CD14-positive monocyte (primary cell): ENCODE measurements around the gene NRF1. TPM values are rescaled to one million over a fixed set of nuclear protein-coding genes. Genes with fewer than 3 reads are reported as not detected.
A peak's percentile ranks its signal among the peaks of the same experiment; 100 is the strongest.

ENCODE experiments used
- DNase-seq, 3 donors: peaks; one replicate each; pipeline ENCODE4 v3.0.0-alpha.2; 2011 to 2022
- H2AFZ ChIP-seq: 2 replicates; pipeline ENCODE4 v1.6.0; 2012; ENCODE audit warnings: mild to moderate bottlenecking, low read depth, low read length, inconsistent platforms; ENCODE audit not compliant: insufficient read depth, poor library complexity, severe bottlenecking
- H3K27ac ChIP-seq, 2 donors: 1 replicate in 1 of 2; 2 replicates in 1 of 2; pipeline ENCODE4 v1.5.1; 2012 to 2013; ENCODE audit warnings: low read length in 2 of 2, control low read depth in 1 of 2, inconsistent platforms in 1 of 2, low read depth in 1 of 2, mild to moderate bottlenecking in 1 of 2
- H3K27me3 ChIP-seq, 2 donors: one replicate each; pipeline versions ENCODE4 v1.6.0 to v1.6.1; 2011 to 2013; ENCODE audit warnings: low read length in 2 of 2; ENCODE audit not compliant: control insufficient read depth in 2 of 2, insufficient read depth in 2 of 2
- H3K36me3 ChIP-seq, 2 donors: replicated peaks in 1 of 2; 1 replicate in 1 of 2; 2 replicates in 1 of 2; pipeline versions ENCODE4 v1.5.1 to v1.6.1; 2012 to 2013; ENCODE audit warnings: low read length in 2 of 2, control low read depth in 1 of 2, inconsistent platforms in 1 of 2, mild to moderate bottlenecking in 1 of 2; ENCODE audit not compliant: insufficient read depth in 2 of 2, control insufficient read depth in 1 of 2
- H3K4me1 ChIP-seq, 2 donors: 1 replicate in 1 of 2; 2 replicates in 1 of 2; pipeline versions ENCODE4 v1.5.1 to v1.6.1; 2012 to 2013; ENCODE audit warnings: low read length in 2 of 2, control low read depth in 1 of 2, inconsistent platforms in 1 of 2, mild to moderate bottlenecking in 1 of 2, moderate library complexity in 1 of 2; ENCODE audit not compliant: insufficient read depth in 2 of 2, control insufficient read depth in 1 of 2
- H3K4me2 ChIP-seq: replicated peaks from 2 replicates; pipeline ENCODE3; 2012; ENCODE audit warnings: low read length, moderate library complexity, mild to moderate bottlenecking; ENCODE audit not compliant: poor library complexity, severe bottlenecking; ENCODE audit errors: extremely low read depth
- H3K4me3 ChIP-seq, 3 experiments: fragments of 200-600 bp in 1 of 3; sonication (generic) in 1 of 3; replicated peaks in 1 of 3; 1 replicate in 2 of 3; 2 replicates in 1 of 3; pipeline ENCODE4 v1.5.1; 2011 to 2013; ENCODE audit warnings: low read length in 3 of 3, mild to moderate bottlenecking in 3 of 3, control low read depth in 2 of 3, low read depth in 2 of 3, inconsistent platforms in 1 of 3, moderate library complexity in 1 of 3
- H3K79me2 ChIP-seq: 2 replicates; pipeline ENCODE4 v1.6.0; 2012; ENCODE audit warnings: mild to moderate bottlenecking, control low read depth, inconsistent platforms, low read length, moderate library complexity; ENCODE audit not compliant: insufficient read depth
- H3K9ac ChIP-seq: 2 replicates; pipeline ENCODE4 v1.6.0; 2017; ENCODE audit warnings: low read length, mild to moderate bottlenecking; ENCODE audit not compliant: insufficient read depth, poor library complexity, severe bottlenecking
- H3K9me3 ChIP-seq, 2 donors: replicated peaks in 1 of 2; 1 replicate in 1 of 2; 2 replicates in 1 of 2; pipeline versions ENCODE4 v1.5.1 to v1.6.1; 2012 to 2013; ENCODE audit warnings: low read length in 2 of 2, control low read depth in 1 of 2; ENCODE audit not compliant: control insufficient read depth in 1 of 2, insufficient read depth in 1 of 2
- H4K20me1 ChIP-seq: 2 replicates; pipeline ENCODE4 v1.6.0; 2012; ENCODE audit warnings: mild to moderate bottlenecking, low read length, control low read depth, moderate library complexity; ENCODE audit not compliant: insufficient read depth
- H3K27ac Mint-ChIP-seq, 7 donors: one replicate each; pipeline ENCODE4 v1.8.0; 2020; ENCODE audit warnings: mild to moderate bottlenecking in 7 of 7, mixed read lengths in 7 of 7, moderate library complexity in 6 of 7, inconsistent platforms in 2 of 7
- H3K27me3 Mint-ChIP-seq, 3 donors: one replicate each; pipeline ENCODE4 v1.8.0; 2021 to 2022; ENCODE audit warnings: low read depth in 3 of 3, mild to moderate bottlenecking in 3 of 3, mixed read lengths in 3 of 3, moderate library complexity in 3 of 3, inconsistent platforms in 1 of 3
- H3K36me3 Mint-ChIP-seq, 2 donors: one replicate each; pipeline ENCODE4 v1.8.0; 2020; ENCODE audit warnings: mixed read lengths in 2 of 2, inconsistent platforms in 1 of 2, mild to moderate bottlenecking in 1 of 2
- H3K4me1 Mint-ChIP-seq: one replicate; pipeline ENCODE4 v1.8.0; 2020; ENCODE audit warnings: mild to moderate bottlenecking, mixed read lengths
- H3K4me3 Mint-ChIP-seq, 2 donors: one replicate each; pipeline ENCODE4 v1.8.0; 2020; ENCODE audit warnings: mild to moderate bottlenecking in 2 of 2, mixed read lengths in 2 of 2, moderate library complexity in 1 of 2
- H3K9me3 Mint-ChIP-seq, 7 donors: one replicate each; pipeline ENCODE4 v1.8.0; 2020 to 2022; ENCODE audit warnings: mixed read lengths in 7 of 7, mild to moderate bottlenecking in 6 of 7, moderate library complexity in 6 of 7, inconsistent platforms in 2 of 7
- WGBS: methylation state at CpG from one replicate; pipeline ENCODE4 v1.1.5; 2013; ENCODE audit warnings: missing lambda C conversion rate; ENCODE audit not compliant: insufficient coverage; 5-methylcytosine and 5-hydroxymethylcytosine counted together
- intact Hi-C, 2 donors: fragments of 100-400 bp; cut with micrococcal nuclease; formaldehyde crosslinking; loops; one replicate each; pipeline versions ENCODE4 v1.15.0 to v1.15.1; 2023
- polyA plus RNA-seq, 3 donors: library from polyadenylated mRNA; depleted of rRNA in 1 of 3; unstranded in 2 of 3; stranded (reverse) in 1 of 3; fragments of 300-500 nt in 2 of 3; fragments of >200 nt in 1 of 3; fragmentation: Illumina TruSeq in 2 of 3; gene quantifications; 1 replicate in 2 of 3; 2 replicates in 1 of 3; pipeline ENCODE4 v1.2.3, GENCODE V29; 2012 to 2021
- TF ChIP-seq, protein P1 (sequence below): fragments of 200-600 bp; IDR thresholded peaks from one replicate; pipeline ENCODE4 v1.8.0; 2022; ENCODE audit warnings: antibody characterized with exemption, mild to moderate bottlenecking

NRF1 gene
- polyA plus RNA-seq, 3 donors, result 5.1 to 14.0 (median 7.7) TPM

DNA sequence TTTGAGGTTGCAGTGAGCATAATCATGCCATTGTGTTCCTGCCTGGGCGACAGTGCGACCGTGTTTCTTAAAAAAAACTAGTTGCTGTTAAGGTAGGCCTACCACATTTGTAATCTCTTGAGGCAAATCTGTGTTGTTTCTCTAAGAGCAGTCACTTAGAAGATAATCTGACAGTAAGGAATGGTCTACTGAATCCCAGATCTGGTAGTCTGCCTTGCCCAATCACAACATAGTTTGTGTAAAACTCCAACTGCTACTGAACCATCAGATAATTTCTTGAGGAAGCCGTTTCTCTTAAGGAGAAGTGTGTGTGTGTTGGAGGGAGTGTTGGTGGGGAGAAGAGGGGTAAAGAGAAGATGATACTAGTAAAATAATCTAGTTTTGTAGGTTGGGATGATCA lies 5.0 kb downstream of the NRF1 start:
- Mint-ChIP-seq H3K4me1 (peaks cover 68% of the 10 kb centered on the region), H3K4me3 (peak overlapping the region in 1 of 2 donors; percentile 53), H3K27ac (peak overlapping the region; percentile 16 to 92 (median 87)), H3K36me3 (peaks cover 0 to 3% of the 10 kb centered on the region in 2 donors), H3K27me3 (no peaks in the 10 kb centered on the region), H3K9me3 (no peaks in the 10 kb centered on the region)
- Histone ChIP-seq H3K4me3 (peak overlapping the region in 1 of 3 experiments; percentile 27), H3K4me1 (peaks cover 62 to 69% of the 10 kb centered on the region in 2 donors), H3K4me2 (peak overlapping the region; percentile 25), H3K27ac (peak overlapping the region; percentile 26 to 83), H4K20me1 (peaks cover 83% of the 10 kb centered on the region), H3K9ac (no peak overlapping the region), H2AFZ (no peak overlapping the region), H3K27me3 (no peaks in the 10 kb centered on the region), H3K9me3 (no peaks in the 10 kb centered on the region), H3K36me3 (no peaks in the 10 kb centered on the region), H3K79me2 (peaks cover 93% of the 10 kb centered on the region)
- TF ChIP-seq, protein P1, sequence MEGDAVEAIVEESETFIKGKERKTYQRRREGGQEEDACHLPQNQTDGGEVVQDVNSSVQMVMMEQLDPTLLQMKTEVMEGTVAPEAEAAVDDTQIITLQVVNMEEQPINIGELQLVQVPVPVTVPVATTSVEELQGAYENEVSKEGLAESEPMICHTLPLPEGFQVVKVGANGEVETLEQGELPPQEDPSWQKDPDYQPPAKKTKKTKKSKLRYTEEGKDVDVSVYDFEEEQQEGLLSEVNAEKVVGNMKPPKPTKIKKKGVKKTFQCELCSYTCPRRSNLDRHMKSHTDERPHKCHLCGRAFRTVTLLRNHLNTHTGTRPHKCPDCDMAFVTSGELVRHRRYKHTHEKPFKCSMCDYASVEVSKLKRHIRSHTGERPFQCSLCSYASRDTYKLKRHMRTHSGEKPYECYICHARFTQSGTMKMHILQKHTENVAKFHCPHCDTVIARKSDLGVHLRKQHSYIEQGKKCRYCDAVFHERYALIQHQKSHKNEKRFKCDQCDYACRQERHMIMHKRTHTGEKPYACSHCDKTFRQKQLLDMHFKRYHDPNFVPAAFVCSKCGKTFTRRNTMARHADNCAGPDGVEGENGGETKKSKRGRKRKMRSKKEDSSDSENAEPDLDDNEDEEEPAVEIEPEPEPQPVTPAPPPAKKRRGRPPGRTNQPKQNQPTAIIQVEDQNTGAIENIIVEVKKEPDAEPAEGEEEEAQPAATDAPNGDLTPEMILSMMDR, result no peak
- intact Hi-C loops, result loop anchor here in 1 of 2 donors (10.0 kb wide), 1 partner anchor 112 kb away; the partner anchor contains the start of gene SMKR1
- no peak for DNase-seq
- WGBS, result 33% methylated on average over 4 of the region's 4 CpGs

DNA sequence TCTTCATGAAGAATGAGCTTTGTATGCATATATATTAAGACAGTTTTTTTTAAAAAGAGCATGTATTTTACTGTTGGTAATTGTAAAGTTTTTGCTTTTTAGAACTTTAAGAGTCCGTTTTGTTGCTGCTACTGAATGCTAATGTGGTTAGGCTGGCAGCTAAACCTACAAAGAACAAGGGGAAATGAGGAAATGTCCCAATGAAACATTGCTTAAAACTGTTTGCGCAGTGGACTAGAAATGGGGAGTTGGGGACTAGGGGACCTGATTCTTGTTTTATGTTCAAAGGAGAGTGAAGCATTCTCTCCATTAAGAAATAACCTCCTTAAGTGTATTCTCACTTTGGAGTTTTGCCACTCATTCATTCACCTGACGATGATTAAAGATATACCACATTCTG lies 5.7 kb downstream of the NRF1 start:
- intact Hi-C loops, result loop anchor here in 1 of 2 donors (10.0 kb wide), 1 partner anchor 112 kb away; the partner anchor contains the start of gene SMKR1
- TF ChIP-seq, protein P1, result no peak
- Mint-ChIP-seq H3K4me1 (peaks cover 68% of the 10 kb centered on the region), H3K9me3 (no peaks in the 10 kb centered on the region), H3K36me3 (peaks cover 0 to 3% of the 10 kb centered on the region in 2 donors), H3K27me3 (no peaks in the 10 kb centered on the region), H3K4me3 (peak overlapping the region in 1 of 2 donors; percentile 57), H3K27ac (peak overlapping the region; percentile 81 to 92 (median 85))
- H3K27ac ChIP-seq, result peak overlapping the region in 1 of 2 donors; percentile 83
- 0% methylated on average over 1 of the region's 3 CpGs for WGBS
- peak overlapping the region in 1 of 3 experiments; percentile 27 for H3K4me3 ChIP-seq
- peak in 2 of 3 donors; percentile 49 to 73 for DNase-seq
- no peaks in the 10 kb centered on the region for H3K27me3 ChIP-seq
- H3K9ac ChIP-seq, result no peak overlapping the region
- peaks cover 97% of the 10 kb centered on the region for H3K79me2 ChIP-seq
- no peaks in the 10 kb centered on the region for H3K9me3 ChIP-seq
- peaks cover 89% of the 10 kb centered on the region for H4K20me1 ChIP-seq
- peaks cover 62 to 69% of the 10 kb centered on the region in 2 donors for H3K4me1 ChIP-seq
- H3K4me2 ChIP-seq, result peak overlapping the region; percentile 25
- no peak overlapping the region for H2AFZ ChIP-seq
- H3K36me3 ChIP-seq, result no peaks in the 10 kb centered on the region
